ENCODE results near the gene C1orf122.
"Not testable (repeated sequence)": the region's sequence is repeated elsewhere in the genome, so short reads cannot be mapped to it uniquely, and the experiment has no call there.

Gene C1orf122

DNA sequence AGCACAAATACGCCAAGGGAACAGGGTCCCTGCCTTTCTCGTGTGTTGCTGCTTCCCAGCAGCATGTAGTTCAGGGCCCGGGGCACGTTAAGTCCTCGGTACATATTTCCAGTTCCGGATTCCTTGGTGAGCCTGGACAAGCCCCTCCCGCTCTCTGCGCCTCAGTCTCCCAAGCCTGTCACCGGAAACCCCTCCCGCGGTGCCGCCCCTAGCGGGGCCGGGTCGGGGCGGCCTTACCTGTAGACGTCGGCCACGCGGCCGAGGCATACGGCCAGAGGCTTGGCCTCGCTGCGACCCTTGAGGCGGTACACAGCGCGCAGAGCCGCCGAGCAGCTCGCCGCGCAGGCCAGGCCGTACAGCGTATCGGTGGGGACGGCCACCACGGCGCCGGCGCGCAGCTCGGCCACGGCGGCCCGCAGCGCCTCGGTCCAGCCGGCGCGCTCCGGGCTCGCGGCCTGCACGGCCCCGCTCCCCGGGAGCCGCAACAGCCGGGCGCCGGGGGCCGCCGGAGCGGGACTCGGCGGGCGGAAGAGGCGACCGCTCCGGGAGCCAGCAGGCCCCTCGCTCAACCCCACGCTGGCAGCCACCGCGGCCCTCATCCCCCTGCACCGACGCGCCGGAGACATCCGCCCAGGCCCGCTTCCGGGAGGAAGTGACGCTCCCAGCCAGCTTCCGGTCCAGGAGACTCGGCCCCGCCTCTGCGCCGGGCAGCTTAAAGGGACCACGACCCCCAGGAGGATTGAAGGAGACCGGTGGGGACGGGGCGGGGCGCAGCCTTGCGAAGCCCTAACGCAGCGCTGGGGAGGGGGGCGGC, at the start of gene C1orf122, which contains the start of gene YRDC:
TSS of gene C1orf122 (plus strand) at position 236 of the 814 bp plus-strand sequence. CDS start 615 bp downstream, outside the sequence.
TSS of gene YRDC (minus strand) at position 654 of the 814 bp plus-strand sequence. CDS start at position 626, 28 bp downstream.
- DNase-seq: peak; percentile 89 to 90

DNA sequence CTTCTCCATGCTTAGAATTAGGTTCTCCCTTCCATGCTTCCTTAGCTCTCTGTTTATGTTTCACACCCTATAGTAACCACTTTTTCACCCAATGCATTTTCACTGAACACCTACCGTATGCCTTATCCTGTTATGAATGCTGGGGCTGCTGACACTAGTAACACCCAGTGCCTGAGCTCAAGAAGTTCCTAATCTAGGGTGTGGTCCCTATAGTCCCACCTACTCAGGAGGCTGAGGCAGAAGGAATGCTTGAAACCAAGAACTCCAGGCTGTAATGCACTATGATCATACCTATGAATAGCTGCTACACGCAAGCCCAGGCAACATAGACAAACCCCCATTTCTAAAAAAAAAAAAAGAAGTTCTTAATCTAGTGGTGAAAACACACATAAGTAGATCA, 48.1 kb upstream of the C1orf122 start:
- DNase-seq: no peak

- no peak for DNase-seq
Measured at GRCh38 chr1:37761416-37762095, 46.0 kb upstream of the C1orf122 start.

DNA sequence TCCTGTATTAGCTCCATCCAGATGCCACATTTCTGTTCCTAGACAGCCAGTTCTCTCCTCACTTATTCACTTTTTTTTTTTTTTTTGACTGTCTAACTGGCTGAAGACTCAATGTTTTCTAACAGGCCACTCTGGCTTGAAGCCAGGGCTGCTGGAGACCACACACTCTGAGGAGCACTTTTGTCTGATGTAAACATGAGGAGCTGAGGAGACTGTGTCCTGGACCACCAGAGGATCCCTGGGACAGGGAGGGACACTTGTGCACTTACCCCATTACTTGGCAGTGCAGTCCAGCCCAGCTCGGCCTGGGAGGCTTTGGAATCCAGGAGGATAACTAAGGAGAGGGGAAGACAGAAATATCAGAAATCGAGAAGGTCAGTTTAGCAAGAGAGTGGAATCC, 45.1 kb upstream of the C1orf122 start:
- DNase-seq: no peak

DNA sequence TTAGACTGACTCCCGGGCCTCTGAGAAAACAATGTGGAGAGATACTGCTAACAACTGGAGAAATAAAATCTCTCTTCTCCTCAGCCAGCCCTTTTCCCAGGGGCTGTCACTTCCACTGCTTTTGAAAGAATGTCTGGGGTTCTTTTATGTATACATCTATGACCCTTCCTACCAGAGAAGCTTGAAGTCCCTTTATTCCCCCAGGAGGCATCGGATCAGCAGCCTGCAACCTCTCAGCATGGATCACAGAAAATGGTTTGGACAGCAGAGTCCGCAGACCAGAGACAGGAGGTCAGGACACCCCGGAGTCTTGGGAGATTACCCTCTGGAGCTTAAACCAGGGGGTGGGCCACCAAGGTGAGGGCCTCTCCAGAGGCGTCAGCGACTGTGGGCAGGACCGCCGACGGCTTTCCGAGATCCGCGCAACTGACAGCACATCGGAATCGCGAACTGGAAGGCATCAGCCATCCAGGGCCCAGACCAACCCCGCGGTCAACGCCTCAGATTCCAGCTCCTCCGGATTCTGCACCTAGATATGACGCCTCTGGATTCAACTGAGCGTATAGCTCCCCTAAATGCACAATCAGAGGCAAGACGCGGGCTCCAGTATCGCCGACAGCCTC, 43.7 kb upstream of the C1orf122 start:
- DNase-seq: no peak

GRCh38 chr1:37764414-37764825, 43.2 kb upstream of the C1orf122 start:
- no peak for DNase-seq

- DNase-seq: no peak
Measured at GRCh38 chr1:37764888-37765441, 42.6 kb upstream of the C1orf122 start, which contains the start of gene EPHA10. Gene EPHA10 (minus strand): TSS chr1:37765120. CDS start chr1:37765066, 54 bp downstream.

GRCh38 chr1:37765916-37766664, 41.5 kb upstream of the C1orf122 start:
- DNase-seq: no peak

DNA sequence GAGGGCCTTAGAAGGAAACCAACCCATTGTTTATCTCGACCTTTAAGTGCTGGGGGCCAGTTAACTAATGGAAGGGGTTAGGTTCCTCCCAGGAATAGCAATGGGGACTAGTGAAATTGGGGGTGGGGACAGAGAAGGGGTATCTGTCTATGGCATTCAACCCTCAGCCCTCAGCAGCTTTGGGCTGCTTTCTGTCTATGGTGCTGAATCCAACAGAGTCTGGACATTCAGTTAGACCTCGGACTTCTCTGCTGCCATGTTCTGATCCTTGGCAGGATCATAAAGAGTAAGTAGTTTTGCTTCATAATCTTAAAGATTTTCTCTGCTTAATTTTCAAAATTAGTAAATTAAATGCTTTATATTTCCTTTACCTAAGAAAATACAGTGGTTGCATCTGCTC, 40.1 kb upstream of the C1orf122 start:
- DNase-seq: no peak

- DNase-seq: not testable (repeated sequence)
Measured at GRCh38 chr1:37771440-37771839, 36.1 kb upstream of the C1orf122 start.

GRCh38 chr1:37776946-37777516, 30.6 kb upstream of the C1orf122 start:
- DNase-seq: peak in 1 of 2 experiments; percentile 14

- DNase-seq: no peak
Measured at GRCh38 chr1:37778654-37779053, 28.9 kb upstream of the C1orf122 start.

GRCh38 chr1:37782491-37782890, 25.1 kb upstream of the C1orf122 start:
- no peak for DNase-seq

- no peak for DNase-seq
Measured at GRCh38 chr1:37792943-37793686, 14.5 kb upstream of the C1orf122 start.

DNA sequence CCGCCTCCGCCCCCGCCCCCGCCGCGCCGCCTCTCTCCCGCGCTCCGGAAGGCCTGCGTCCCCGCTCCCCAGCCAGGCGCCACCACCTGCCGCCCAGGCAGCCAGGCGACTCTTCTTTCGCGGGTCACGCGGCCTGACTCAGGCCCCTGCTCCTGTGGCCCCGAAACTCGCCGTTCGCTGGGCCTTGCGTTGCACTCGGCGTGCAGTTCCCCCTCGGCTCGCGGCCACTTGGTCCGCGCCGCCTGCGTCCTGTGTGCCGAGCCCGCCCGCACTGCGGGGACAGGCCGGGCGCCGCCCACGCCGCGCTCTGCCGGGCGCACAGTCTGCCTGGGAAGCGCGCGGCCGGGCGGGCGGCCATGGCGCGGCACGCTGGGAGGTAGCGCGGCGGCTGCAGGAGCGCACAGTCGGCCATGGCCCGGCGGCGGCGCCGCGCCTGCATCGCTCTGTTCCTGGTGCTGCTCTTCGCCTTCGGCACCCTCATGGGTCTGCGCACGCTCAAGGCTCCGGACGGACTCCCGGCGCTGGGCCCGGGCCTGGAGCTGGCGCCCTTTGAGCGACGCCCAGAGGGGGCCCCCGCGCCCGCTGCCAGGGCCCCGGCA, 13.7 kb upstream of the C1orf122 start, which contains the start of gene MANEAL:
TSS of gene MANEAL (plus strand) at position 75 of the 599 bp plus-strand sequence. CDS start at position 411, 336 bp downstream.
- DNase-seq: no peak

GRCh38 chr1:37794372-37795339, 12.9 kb upstream of the C1orf122 start:
- no peak for DNase-seq

GRCh38 chr1:37795340-37796125, 12.1 kb upstream of the C1orf122 start:
- DNase-seq: no peak

- DNase-seq: no peak
Measured at GRCh38 chr1:37797750-37798345, 9.7 kb upstream of the C1orf122 start.
